NCI-H2227 (cell line): ENCODE data around the gene ENTPD8.
A peak's percentile ranks its signal among the peaks of the same experiment; 100 is the strongest.
"Not testable (repeated sequence)": the region's sequence is repeated elsewhere in the genome, so short reads cannot be mapped to it uniquely, and the experiment has no call there.

Experiments used
- DNase-seq: peaks from one replicate; lab custom pipeline; 2025; ENCODE audit not compliant: unreplicated experiment; lab: John Stamatoyannopoulos, UW

ENTPD8 gene

GRCh38 chr9:137412431-137412830 lies 28.7 kb downstream of the ENTPD8 start:
- DNase-seq: no peak

GRCh38 chr9:137411645-137412380 lies 29.3 kb downstream of the ENTPD8 start:
- DNase-seq: no peak

DNA sequence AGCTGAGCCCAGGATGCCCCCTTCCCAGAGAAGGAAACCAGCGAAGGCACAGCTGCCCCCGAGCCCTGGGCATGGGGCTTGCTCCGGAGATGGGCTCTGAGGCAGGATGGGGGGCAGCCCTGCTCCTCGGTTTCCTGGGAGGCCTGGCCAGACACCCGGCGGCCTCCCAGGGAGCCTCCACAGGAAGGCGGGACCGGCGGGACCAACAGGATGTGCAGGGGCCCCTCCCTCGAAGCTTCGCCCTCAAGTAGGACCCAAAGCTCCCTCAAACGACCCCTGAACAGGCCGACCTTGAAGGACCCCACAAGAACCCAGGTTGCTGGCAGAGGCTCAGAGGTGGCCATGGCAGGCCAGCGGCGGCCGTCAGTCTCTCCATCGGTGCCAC lies 29.9 kb downstream of the ENTPD8 start:
- no peak for DNase-seq

- no peak for DNase-seq
Measured at GRCh38 chr9:137410891-137411249, 30.3 kb downstream of the ENTPD8 start.

DNA sequence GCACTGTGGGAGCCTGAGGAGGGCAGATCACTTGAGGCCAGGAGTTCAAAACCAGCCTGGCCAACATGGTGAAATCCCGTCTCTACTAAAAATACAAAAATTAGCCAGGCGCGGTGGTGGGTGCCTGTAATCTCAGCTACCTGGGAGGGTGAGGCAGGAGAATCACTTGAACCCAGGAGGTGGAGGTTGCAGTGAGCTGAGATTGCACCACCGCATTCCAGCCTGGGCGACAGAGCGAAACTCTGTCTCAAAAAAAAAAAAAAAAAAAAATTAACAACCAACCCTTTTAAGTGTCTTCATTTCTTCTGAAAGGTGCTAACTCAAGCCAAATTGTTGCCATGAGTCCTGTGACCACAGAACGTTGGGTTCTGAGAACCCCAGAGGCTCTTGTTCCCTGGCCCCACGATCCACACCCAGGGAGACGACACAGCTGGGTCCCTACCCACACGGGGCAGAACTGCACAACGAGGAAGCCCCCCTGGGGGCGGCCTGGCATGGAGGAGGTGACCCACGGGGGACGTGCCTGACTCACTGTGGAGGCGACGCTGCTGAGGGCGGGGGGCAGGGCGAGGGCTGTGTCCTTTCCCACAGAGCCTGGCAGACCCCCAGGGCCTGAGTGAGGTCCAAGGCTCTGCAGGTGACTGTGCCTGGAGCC lies 30.8 kb downstream of the ENTPD8 start:
- not testable (repeated sequence) for DNase-seq

DNA sequence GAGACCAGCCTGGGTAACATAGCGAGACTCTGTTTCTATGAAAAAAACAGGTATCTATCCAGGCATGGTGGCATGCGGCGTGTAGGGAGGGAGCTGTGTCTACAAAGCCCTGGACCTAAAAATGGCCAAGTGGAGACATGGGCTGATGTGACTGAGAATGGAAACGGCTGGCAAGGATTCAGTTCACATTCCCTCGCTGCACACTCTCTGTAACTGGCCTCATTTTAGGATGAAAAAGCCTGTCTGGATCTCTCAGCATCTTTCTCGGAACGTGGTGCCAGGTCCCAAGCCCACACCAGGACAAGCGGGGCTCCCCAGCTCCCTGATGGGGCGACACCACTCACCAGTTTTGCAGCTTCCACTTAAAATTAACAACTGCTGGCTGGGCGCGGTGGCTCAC lies 31.6 kb downstream of the ENTPD8 start:
- no peak for DNase-seq

DNA sequence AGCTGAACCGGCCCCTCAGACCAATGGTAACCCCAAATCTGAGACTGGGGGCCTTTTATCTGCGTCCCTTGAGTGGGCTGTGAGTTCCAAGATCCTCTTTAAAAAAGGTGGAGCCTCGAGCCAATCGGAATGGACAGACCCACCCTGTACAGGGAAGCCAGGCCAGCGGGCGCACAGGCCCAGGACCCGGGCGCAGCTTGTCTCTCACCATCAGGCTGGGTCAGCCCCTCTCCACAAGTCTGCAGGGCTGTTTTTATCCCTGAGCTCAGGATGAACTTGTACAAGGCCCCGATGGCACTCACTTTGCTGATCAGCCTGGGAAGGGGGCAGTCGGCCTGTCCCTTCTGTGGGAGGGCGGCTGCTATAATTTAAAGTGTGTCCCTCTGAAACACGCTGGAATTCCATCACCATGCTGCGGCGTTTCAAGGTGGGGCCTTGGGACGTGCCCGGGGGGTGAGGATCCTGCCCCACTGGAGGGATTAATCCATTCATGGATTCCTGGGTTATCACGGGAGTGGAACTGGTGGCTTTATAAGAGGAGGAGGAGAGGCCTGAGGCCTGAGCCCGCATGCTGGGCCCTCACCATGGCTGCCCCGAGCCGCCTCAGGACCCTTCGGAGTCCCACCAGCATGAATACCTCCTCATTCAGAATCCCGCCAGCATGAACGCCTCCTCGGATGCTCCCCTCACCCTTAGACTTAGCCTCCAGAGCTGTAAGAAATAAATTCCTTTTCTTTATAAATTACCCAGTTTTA lies 32.3 kb downstream of the ENTPD8 start:
- no peak for DNase-seq

DNA sequence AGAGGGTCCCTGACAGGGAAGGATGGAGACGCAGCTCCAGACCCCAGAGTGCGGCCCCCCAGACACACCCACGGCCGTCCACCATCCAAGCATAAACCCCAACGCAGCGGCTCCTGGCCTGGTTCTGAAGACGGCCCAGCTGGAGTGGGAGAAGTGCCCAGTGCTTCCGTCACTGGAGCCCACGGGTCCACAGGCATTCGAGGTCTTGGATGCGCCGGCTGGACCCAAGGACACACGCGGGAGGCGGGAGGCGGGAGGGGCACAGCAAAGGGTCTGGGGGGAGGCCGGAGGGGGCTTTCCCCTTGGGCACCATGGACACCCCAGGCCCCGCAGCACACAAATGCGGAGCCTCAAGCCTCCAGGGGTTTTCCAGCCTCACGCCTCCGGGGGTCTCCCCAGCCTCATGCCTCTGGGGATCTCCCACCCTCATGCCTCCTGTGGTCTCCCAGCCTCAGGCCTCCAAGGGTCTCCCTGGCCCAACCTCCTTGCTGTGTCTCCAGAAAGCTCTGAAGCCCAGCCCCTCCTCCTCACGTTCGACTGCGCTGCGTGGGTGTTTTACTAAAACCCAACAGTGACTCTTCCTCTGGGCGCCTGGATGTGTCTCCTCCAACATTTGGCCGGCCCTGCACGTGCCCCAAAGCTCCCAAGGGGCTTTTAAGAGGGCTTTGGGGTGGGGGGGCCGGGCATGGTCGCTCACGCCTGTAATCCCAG lies 33.4 kb downstream of the ENTPD8 start:
- DNase-seq: no peak

- DNase-seq: peak; percentile 76
Measured at GRCh38 chr9:137406876-137407589, 34.1 kb downstream of the ENTPD8 start.

DNA sequence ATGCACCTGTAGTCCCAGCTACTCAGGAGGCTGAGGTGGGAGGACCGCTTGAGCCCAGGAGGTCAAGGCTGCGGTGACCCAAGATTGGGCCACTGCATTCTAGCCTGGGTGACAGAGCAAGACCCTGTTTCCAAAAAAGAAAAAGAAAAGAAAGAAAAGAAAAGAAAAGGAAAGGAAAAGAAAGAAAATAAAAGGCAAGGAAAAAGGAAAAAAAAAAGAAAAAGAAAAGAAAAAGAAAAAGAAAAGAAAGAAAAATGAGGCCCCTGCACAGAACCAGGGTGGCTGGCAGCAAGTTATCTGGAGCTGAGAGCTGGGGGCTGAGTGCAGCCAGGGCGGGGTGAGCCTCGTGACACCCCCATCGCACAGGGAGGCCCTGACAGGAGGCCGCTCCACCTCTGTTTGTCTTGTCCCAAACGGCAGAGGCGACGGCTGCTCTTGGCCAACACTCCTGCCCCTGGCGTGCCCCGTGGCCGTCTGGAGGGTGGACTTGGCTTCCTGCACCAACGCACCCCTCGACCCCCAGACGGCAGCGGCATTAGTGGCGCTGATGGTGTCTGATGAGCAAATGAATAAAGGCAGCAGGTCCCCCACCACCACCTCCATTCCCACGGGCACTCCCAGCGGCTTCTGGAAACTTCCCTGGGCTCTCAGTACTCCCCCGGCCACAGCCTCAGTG lies 34.9 kb downstream of the ENTPD8 start:
- no peak for DNase-seq

DNA sequence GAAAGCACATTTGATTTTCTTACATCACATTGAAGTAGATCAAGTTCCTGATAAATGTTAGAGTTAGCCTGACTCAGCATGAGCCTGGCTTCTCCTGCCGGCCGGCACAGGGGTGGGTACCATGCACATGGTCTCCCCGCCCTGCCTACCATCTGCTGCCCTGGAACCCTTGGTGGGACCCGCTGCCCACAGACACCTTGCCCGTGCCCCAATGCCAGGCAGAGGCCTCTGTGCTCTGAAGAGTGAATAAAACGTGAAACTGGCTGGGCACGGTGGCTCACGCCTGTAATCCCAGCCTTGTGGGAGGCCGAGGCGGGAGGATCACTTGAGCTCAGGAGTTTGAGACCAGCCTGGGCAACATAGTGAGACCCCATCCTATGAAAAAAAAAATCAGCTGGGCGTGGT lies 35.5 kb downstream of the ENTPD8 start:
- DNase-seq: no peak

DNA sequence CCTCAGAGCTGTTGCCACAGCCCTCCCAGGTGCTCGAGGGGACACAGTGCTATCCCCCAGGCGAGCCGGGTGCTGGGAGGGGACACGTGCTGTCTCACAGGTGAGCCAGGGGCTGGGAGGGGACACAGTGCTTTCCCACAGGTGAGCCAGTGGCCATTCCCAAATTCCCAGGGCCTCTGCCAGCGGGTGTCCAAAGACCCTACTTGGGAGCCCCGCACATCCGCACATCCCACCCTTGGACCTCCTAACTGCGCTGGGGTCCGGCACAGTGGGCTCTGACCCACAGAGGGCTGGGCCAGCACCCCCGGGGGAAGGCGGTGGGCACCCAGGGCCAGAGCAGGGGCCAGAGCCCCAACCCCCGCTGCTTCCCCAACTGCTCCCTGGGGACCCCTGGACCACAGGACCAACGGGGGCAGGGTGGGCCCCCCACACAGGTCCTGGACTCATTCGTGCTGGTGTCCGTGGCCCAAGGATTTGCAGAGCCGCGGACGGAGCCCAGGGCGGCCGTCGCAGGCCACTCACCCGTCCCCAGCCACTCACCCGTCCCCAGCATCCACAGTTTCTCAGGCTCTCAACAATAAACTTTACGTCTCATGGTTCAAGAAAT lies 36.1 kb downstream of the ENTPD8 start:
- DNase-seq: no peak

GRCh38 chr9:137403269-137403668 lies 37.9 kb downstream of the ENTPD8 start:
- no peak for DNase-seq

- DNase-seq: no peak
Measured at GRCh38 chr9:137402746-137403145, 38.4 kb downstream of the ENTPD8 start.

DNA sequence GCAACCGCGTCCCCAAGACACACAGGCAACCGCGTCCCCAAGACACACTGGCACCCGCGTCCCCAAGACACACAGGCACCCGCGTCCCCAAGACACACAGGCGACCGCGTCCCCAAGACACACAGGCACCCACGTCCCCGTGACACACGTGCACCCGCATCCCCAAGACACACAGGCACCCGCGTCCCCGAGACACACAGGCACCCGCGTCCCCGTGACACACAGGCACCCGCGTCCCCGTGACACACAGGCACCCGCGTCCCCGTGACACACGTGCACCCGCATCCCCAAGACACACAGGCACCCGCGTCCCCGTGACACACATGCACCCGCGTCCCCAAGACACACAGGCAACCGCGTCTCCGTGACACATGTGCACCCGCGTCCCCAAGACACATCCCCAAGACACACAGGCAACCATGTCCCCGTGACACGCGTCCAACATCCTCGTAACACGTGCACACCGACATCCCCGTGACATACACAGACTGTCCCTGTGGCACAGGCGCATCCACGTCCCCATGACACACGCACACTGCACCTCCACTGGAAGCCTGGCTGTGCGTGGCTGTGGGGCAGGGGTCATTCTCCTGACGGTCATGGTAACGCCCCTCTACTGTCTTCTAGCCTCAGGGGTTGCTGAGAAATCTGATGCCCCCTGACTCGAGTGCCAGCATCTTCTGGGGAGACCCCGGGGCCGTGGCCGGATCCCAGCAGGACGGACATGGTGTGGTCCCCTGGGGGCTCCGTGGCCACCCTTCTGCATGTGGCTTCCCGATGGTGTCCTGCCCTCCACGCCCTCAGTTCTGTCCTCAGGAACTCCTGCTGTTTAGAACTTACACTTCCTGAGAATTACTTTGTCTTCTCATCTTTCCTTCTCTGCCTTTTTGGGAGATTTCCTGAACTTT lies 42.3 kb downstream of the ENTPD8 start:
- DNase-seq: no peak

- no peak for DNase-seq
Measured at GRCh38 chr9:137397675-137398423, 43.3 kb downstream of the ENTPD8 start.

DNA sequence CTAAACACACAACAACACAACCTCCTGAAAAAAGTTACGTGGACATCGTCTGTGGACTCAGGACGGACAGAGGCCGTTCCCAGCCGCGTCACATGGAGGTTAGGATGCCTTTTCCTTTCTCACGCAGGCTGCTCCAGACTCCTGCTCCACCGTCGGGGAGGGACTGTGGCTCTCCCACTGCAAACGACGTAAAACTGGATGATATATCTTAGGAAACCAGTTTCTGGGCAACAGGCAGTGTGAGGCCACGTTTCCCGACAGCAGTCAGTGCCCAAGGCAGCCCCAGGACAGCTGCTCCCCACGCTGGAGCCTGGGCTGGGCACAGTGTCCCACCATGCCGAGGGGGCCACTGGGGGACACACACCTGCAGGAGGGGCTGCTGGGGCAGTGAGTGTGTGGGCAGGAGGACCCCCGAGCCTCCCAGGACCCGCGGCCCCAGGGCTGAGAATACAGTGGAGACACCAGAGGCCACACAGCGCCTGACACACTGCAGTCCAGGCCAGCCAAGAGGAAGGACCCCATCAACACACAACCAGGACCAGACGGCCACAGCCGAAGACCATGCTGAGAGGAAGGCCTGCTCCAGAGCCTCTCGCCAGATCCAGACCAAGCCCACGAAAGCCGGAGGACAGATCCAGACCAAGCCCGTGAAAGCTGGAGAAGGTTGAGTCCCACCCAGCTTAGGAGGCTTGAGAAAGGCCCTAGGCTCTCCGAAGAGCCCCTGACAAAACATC lies 44.4 kb downstream of the ENTPD8 start:
- DNase-seq: no peak

DNA sequence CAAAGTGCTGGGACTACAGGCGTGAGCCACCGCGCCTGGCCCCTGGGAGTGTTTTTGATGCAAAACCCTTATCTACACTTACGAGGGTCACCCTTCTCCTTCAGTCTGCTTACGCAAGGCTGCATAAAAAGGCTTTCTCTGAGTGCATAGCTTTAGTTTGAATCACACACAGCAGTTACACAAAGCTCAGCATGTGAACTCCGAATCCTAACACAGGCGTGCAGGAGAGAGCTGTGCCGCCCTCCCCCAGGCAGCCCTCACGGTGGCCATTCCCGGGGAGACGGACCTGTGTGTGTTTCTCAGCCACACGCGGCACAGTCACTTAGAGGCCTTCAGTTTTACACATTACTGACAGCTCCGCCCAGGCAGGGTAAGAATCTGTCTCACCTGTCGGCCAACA lies 44.9 kb downstream of the ENTPD8 start:
- no peak for DNase-seq
